Mesendoderm (in vitro differentiated cells): ENCODE results near the gene PIEZO1.

Experiments
- DNase-seq: peaks from one replicate; pipeline ENCODE4 v3.0.0; 2013
- H2AK5ac ChIP-seq: 2 replicates; pipeline ENCODE4 v1.6.1; 2013; ENCODE audit warnings: low read length, inconsistent platforms
- H2BK120ac ChIP-seq: 2 replicates; pipeline ENCODE4 v1.6.1; 2013; ENCODE audit warnings: low read depth, mild to moderate bottlenecking, low read length, moderate library complexity, mixed read lengths
- H2BK15ac ChIP-seq: replicated peaks from 2 replicates; pipeline ENCODE4 v1.6.1; 2013; ENCODE audit warnings: low read depth, mild to moderate bottlenecking, moderate library complexity
- H2BK5ac ChIP-seq: 2 replicates; pipeline ENCODE4 v1.6.1; 2013; ENCODE audit warnings: low read length, inconsistent platforms
- H3K18ac ChIP-seq: 2 replicates; pipeline ENCODE4 v1.6.1; 2013; ENCODE audit warnings: mild to moderate bottlenecking, low read length, mixed read lengths
- H3K23ac ChIP-seq: one replicate; pipeline ENCODE4 v1.6.1; 2013; ENCODE audit warnings: low read length
- H3K27ac ChIP-seq: 2 replicates; pipeline ENCODE4 v1.5.1; 2013; ENCODE audit warnings: low read depth, mild to moderate bottlenecking, inconsistent platforms, low read length, moderate library complexity
- H3K27me3 ChIP-seq: 2 replicates; pipeline ENCODE4 v1.6.1; 2013; ENCODE audit warnings: low read length, control low read depth, mild to moderate bottlenecking, inconsistent platforms; ENCODE audit not compliant: insufficient read depth, poor library complexity
- H3K36me3 ChIP-seq: 2 replicates; pipeline ENCODE4 v1.6.1; 2013; ENCODE audit warnings: low read length, inconsistent platforms; ENCODE audit not compliant: control insufficient read depth, insufficient read depth
- H3K4ac ChIP-seq: one replicate; pipeline ENCODE4 v1.6.1; 2013; ENCODE audit warnings: low read depth, mild to moderate bottlenecking, low read length, moderate library complexity
- H3K4me1 ChIP-seq: 2 replicates; pipeline ENCODE4 v1.6.1; 2013; ENCODE audit warnings: low read depth, low read length, inconsistent platforms; ENCODE audit not compliant: control insufficient read depth
- H3K4me2 ChIP-seq: 2 replicates; pipeline ENCODE4 v1.6.1; 2013; ENCODE audit warnings: low read length
- H3K4me3 ChIP-seq: 2 replicates; pipeline ENCODE4 v1.5.1; 2013; ENCODE audit warnings: mild to moderate bottlenecking, low read length
- H3K56ac ChIP-seq: one replicate; pipeline ENCODE4 v1.6.1; 2013; ENCODE audit warnings: low read length
- H3K79me1 ChIP-seq: 2 replicates; pipeline ENCODE4 v1.6.1; 2013; ENCODE audit warnings: low read length, inconsistent platforms
- H3K79me2 ChIP-seq: 2 replicates; pipeline ENCODE4 v1.6.1; 2013; ENCODE audit warnings: mild to moderate bottlenecking, low read length; ENCODE audit not compliant: control insufficient read depth, insufficient read depth
- H3K9ac ChIP-seq: 2 replicates; pipeline ENCODE4 v1.6.1; 2013; ENCODE audit warnings: low read length, inconsistent platforms
- H4K5ac ChIP-seq: one replicate; pipeline ENCODE4 v1.6.1; 2013; ENCODE audit warnings: low read length
- H4K8ac ChIP-seq: one replicate; pipeline ENCODE4 v1.6.1; 2013; ENCODE audit warnings: low read depth, mild to moderate bottlenecking, control low read depth, low read length, moderate library complexity
- WGBS: extraction: QIAGEN DNeasy Blood & Tissue Kit; methylation state at CpG from one replicate; pipeline ENCODE4 v1.1.7; 2013; ENCODE audit warnings: low lambda C conversion rate, missing lambda C conversion rate; ENCODE audit not compliant: insufficient coverage; ENCODE audit errors: extremely low coverage; 5-methylcytosine and 5-hydroxymethylcytosine counted together

PIEZO1 gene

GRCh38 chr16:88705076-88705684 is 79.8 kb downstream of the PIEZO1 start:
- Histone ChIP-seq H3K79me2 (peaks cover 8% of the 10 kb centered on the region), H3K9ac (peak overlapping the region; percentile 80), H2BK120ac (no peak overlapping the region), H3K79me1 (peaks cover 18% of the 10 kb centered on the region), H2AK5ac (no peak overlapping the region), H3K27ac (no peak overlapping the region), H2BK5ac (no peak overlapping the region), H3K4me1 (no peaks in the 10 kb centered on the region), H3K4ac (no peak overlapping the region), H3K27me3 (no peaks in the 10 kb centered on the region), H3K23ac (no peak overlapping the region), H3K4me2 (peak overlapping the region; percentile 85), H3K18ac (no peak overlapping the region), H3K36me3 (no peaks in the 10 kb centered on the region), H3K4me3 (peak overlapping the region; percentile 79), H4K8ac (no peak overlapping the region), H4K5ac (no peak overlapping the region), H3K56ac (peak overlapping the region; percentile 86), H2BK15ac (no peak overlapping the region)
- no peak for DNase-seq
- WGBS: no CpG with 5 or more reads among the region's 9 CpGs

- no peak overlapping the region for H3K4ac ChIP-seq
- WGBS: no CpG with 5 or more reads among the region's 26 CpGs
- H3K4me3 ChIP-seq: no peak overlapping the region
These were observed 81.3 kb downstream of the PIEZO1 start for GRCh38 chr16:88703486-88704309.

GRCh38 chr16:88702371-88703210 is 82.4 kb downstream of the PIEZO1 start:
- H3K18ac ChIP-seq: no peak overlapping the region

More at GRCh38 chr16:88703486-88704309, 81.3 kb downstream of the PIEZO1 start:
- Histone ChIP-seq H3K18ac (no peak overlapping the region), H3K4me1 (no peaks in the 10 kb centered on the region), H4K8ac (no peak overlapping the region), H3K27me3 (no peaks in the 10 kb centered on the region), H3K56ac (no peak overlapping the region), H2BK120ac (no peak overlapping the region), H2BK15ac (no peak overlapping the region), H2AK5ac (no peak overlapping the region), H4K5ac (no peak overlapping the region), H3K4me2 (no peak overlapping the region), H3K9ac (no peak overlapping the region), H2BK5ac (no peak overlapping the region), H3K36me3 (no peaks in the 10 kb centered on the region), H3K23ac (no peak overlapping the region), H3K27ac (no peak overlapping the region), H3K79me1 (peaks cover 17% of the 10 kb centered on the region), H3K79me2 (peaks cover 8% of the 10 kb centered on the region)
- DNase-seq: no peak

DNA sequence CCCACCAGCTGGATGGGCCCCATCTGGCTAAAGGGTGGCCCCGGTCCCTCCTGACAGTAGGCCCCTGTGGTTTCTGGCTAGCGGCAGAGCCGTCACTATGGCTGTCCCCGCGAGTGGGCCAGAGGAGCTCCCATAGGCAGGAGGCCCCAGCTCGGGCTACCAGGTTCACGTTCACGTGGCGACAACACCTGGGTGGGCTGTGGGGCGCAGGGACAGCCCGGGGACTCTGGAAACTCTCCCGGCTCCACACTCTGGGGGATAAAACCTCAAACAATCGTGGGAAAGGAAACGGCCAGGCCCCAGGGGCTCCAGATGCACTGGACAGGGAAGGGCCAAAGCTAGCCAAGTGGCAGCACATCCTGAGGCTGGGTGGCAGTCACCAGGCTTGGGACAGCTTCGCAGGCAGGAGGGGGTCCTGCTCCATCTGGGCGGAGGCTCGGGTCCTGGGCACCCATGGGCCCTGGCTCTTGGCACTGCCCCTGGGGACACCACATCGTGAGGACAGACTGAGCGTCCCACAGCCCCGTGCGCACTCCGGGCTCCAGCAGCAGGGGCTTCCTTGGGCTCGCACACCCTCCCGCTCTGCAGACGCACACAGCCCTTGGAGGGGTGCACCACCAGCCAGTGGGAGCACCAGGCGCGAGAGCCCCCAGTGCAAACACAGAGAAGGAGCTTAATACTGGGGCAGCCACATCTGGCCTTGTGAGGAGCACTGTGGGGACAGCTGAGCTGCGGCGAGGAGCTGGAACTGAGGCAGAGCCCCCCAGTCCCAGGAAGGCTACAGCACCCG is 83.2 kb downstream of the PIEZO1 start:
- Histone ChIP-seq H3K56ac (no peak overlapping the region), H3K4ac (no peak overlapping the region), H3K9ac (no peak overlapping the region), H3K27me3 (no peaks in the 10 kb centered on the region), H4K5ac (no peak overlapping the region), H4K8ac (no peak overlapping the region), H2BK120ac (no peak overlapping the region), H3K36me3 (no peaks in the 10 kb centered on the region), H3K23ac (no peak overlapping the region), H2AK5ac (no peak overlapping the region), H3K4me3 (no peak overlapping the region), H3K79me1 (peaks cover 7% of the 10 kb centered on the region), H2BK5ac (no peak overlapping the region), H3K79me2 (peaks cover 4% of the 10 kb centered on the region), H3K18ac (no peak overlapping the region), H3K4me1 (no peaks in the 10 kb centered on the region), H2BK15ac (no peak overlapping the region), H3K4me2 (no peak overlapping the region), H3K27ac (no peak overlapping the region)
- no peak for DNase-seq
- no CpG with 5 or more reads among the region's 30 CpGs for WGBS

More at GRCh38 chr16:88702371-88703210, 82.4 kb downstream of the PIEZO1 start:
- Histone ChIP-seq H2BK15ac (no peak overlapping the region), H2BK120ac (no peak overlapping the region), H2AK5ac (no peak overlapping the region), H4K5ac (no peak overlapping the region), H3K79me2 (peaks cover 8% of the 10 kb centered on the region), H3K4me1 (no peaks in the 10 kb centered on the region), H3K4me3 (no peak overlapping the region), H3K9ac (no peak overlapping the region), H3K27ac (no peak overlapping the region), H3K79me1 (peaks cover 12% of the 10 kb centered on the region), H4K8ac (no peak overlapping the region), H3K4ac (no peak overlapping the region), H3K23ac (no peak overlapping the region), H3K27me3 (no peaks in the 10 kb centered on the region), H3K56ac (no peak overlapping the region), H3K36me3 (no peaks in the 10 kb centered on the region), H3K4me2 (no peak overlapping the region), H2BK5ac (no peak overlapping the region)
- WGBS: no CpG with 5 or more reads among the region's 31 CpGs
- DNase-seq: no peak

- Histone ChIP-seq H3K9ac (no peak overlapping the region), H3K23ac (no peak overlapping the region), H3K4me1 (no peaks in the 10 kb centered on the region), H4K8ac (no peak overlapping the region), H3K4me3 (no peak overlapping the region), H3K79me2 (peaks cover 2% of the 10 kb centered on the region), H4K5ac (no peak overlapping the region), H3K4me2 (no peak overlapping the region), H3K4ac (no peak overlapping the region), H3K27me3 (no peaks in the 10 kb centered on the region), H2AK5ac (no peak overlapping the region), H3K56ac (no peak overlapping the region), H2BK15ac (no peak overlapping the region), H3K36me3 (no peaks in the 10 kb centered on the region), H2BK120ac (no peak overlapping the region), H3K27ac (no peak overlapping the region), H3K18ac (no peak overlapping the region), H2BK5ac (no peak overlapping the region), H3K79me1 (peaks cover 4% of the 10 kb centered on the region)
- DNase-seq: no peak
- whole genome bisulfite sequencing: no CpG with 5 or more reads among the region's 42 CpGs
These were observed 84.2 kb downstream of the PIEZO1 start for GRCh38 chr16:88700636-88701482.
